AG04449 (cell line): ENCODE results near the gene ZNF566.
A peak's percentile ranks its signal among the peaks of the same experiment; 100 is the strongest.

Source experiments
- CTCF ChIA-PET: fragments of 350-600 bp; formaldehyde crosslinking; extraction: SDS; loops from one replicate; lab custom pipeline; 2021; ENCODE audit warnings: antibody characterized with exemption; lab: Yijun Ruan, JAX
- POLR2A ChIA-PET: fragments of 400-600, 350-600 bp; formaldehyde crosslinking; extraction: SDS; loops from one replicate; lab custom pipeline; 2020; ENCODE audit warnings: antibody characterized with exemption, inconsistent platforms; lab: Yijun Ruan, JAX
- DNase-seq: peaks from one replicate; pipeline ENCODE4 v3.0.0-alpha.2; 2010; ENCODE audit warnings: low read depth, low spot score
- H3K4me3 ChIP-seq: 2 replicates; pipeline ENCODE4 v1.5.1; 2011; ENCODE audit warnings: low read depth, mild to moderate bottlenecking, control low read depth, low read length
- TF ChIP-seq, protein P1 (sequence below): IDR thresholded peaks from one replicate; pipeline ENCODE4 v1.5.1; 2011; ENCODE audit warnings: mild to moderate bottlenecking, moderate library complexity, low read length, control low read depth, inconsistent platforms; ENCODE audit not compliant: insufficient read depth; ENCODE audit errors: missing control alignments

ZNF566 gene

GRCh38 chr19:36482876-36483275 is 6.5 kb downstream of the ZNF566 start:
- CTCF ChIA-PET, result no interaction called here
- DNase-seq, result no peak
- POLR2A ChIA-PET, result no interaction called here

GRCh38 chr19:36460046-36460445 is 29.3 kb downstream of the ZNF566 start:
- peak; percentile 26 for DNase-seq
- CTCF ChIA-PET, result no interaction called here
- POLR2A ChIA-PET, result no interaction called here
- H3K4me3 ChIP-seq, result no peak overlapping the region
- TF ChIP-seq, protein P1, sequence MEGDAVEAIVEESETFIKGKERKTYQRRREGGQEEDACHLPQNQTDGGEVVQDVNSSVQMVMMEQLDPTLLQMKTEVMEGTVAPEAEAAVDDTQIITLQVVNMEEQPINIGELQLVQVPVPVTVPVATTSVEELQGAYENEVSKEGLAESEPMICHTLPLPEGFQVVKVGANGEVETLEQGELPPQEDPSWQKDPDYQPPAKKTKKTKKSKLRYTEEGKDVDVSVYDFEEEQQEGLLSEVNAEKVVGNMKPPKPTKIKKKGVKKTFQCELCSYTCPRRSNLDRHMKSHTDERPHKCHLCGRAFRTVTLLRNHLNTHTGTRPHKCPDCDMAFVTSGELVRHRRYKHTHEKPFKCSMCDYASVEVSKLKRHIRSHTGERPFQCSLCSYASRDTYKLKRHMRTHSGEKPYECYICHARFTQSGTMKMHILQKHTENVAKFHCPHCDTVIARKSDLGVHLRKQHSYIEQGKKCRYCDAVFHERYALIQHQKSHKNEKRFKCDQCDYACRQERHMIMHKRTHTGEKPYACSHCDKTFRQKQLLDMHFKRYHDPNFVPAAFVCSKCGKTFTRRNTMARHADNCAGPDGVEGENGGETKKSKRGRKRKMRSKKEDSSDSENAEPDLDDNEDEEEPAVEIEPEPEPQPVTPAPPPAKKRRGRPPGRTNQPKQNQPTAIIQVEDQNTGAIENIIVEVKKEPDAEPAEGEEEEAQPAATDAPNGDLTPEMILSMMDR, result no peak

More at GRCh38 chr19:36482876-36483275, 6.5 kb downstream of the ZNF566 start:
- TF ChIP-seq, protein P1, result no peak
- no peak overlapping the region for H3K4me3 ChIP-seq

- ChIA-PET POLR2A (interaction anchor here (0.7 kb wide), 1 partner anchor 61 kb away, joined by 3 read pairs; no protein-coding TSS in a partner anchor), CTCF (no interaction called here)
- no peak for DNase-seq
- TF ChIP-seq, protein P1, result no peak
- H3K4me3 ChIP-seq, result no peak overlapping the region
These were observed 32.5 kb downstream of the ZNF566 start for GRCh38 chr19:36456831-36457230.

DNA sequence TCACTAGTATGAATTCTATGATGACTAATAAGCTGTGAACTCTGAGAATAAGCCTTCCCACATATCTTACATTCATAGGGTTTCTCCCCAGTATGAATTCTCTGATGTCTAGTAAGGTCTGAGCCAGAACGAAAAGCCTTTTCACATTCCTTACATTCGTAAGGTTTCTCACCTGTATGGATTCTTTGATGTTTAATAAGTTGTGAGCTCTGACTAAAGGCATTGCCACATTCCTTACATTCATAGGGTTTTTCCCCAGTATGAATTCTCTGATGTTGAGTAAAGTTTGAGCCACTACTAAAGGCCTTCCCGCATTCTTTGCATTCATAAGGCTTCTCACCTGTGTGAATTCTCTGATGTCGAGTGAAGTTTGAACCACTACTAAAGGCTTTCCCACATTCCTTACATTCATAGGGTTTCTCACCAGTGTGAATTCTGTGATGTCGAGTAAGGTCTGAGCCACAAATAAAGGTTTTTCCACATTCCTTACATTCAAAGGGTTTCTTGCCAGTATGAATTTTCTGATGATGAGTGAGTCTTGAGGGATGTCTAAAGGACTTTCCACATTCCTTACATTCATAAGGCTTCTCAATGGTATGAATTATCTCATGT is 40.2 kb downstream of the ZNF566 start:
- DNase-seq, result no peak

GRCh38 chr19:36441339-36441738 is 48.0 kb downstream of the ZNF566 start:
- no peak overlapping the region for H3K4me3 ChIP-seq
- TF ChIP-seq, protein P1, result no peak
- POLR2A ChIA-PET, result no interaction called here
- CTCF ChIA-PET, result no interaction called here
- no peak for DNase-seq

More for the DNA sequence above, 40.2 kb downstream of the ZNF566 start:
- POLR2A ChIA-PET, result no interaction called here
- TF ChIP-seq, protein P1, result no peak
- H3K4me3 ChIP-seq, result no peak overlapping the region
- CTCF ChIA-PET, result no interaction called here

GRCh38 chr19:36436531-36436930 is 52.8 kb downstream of the ZNF566 start:
- POLR2A ChIA-PET, result no interaction called here
- no peak for DNase-seq
- H3K4me3 ChIP-seq, result no peak overlapping the region
- CTCF ChIA-PET, result no interaction called here
- TF ChIP-seq, protein P1, result no peak
